HG03064 (cell line): ENCODE results near the gene SEC23A.
"Not testable (repeated sequence)": the region's sequence is repeated elsewhere in the genome, so short reads cannot be mapped to it uniquely, and the experiment has no call there.

Experiments used
- ATAC-seq: cut with Tn5 transposase; IDR thresholded peaks from one replicate; pipeline ENCODE4 v1.9.1; 2021; ENCODE audit warnings: low read depth; ENCODE audit not compliant: unreplicated experiment

SEC23A gene

DNA sequence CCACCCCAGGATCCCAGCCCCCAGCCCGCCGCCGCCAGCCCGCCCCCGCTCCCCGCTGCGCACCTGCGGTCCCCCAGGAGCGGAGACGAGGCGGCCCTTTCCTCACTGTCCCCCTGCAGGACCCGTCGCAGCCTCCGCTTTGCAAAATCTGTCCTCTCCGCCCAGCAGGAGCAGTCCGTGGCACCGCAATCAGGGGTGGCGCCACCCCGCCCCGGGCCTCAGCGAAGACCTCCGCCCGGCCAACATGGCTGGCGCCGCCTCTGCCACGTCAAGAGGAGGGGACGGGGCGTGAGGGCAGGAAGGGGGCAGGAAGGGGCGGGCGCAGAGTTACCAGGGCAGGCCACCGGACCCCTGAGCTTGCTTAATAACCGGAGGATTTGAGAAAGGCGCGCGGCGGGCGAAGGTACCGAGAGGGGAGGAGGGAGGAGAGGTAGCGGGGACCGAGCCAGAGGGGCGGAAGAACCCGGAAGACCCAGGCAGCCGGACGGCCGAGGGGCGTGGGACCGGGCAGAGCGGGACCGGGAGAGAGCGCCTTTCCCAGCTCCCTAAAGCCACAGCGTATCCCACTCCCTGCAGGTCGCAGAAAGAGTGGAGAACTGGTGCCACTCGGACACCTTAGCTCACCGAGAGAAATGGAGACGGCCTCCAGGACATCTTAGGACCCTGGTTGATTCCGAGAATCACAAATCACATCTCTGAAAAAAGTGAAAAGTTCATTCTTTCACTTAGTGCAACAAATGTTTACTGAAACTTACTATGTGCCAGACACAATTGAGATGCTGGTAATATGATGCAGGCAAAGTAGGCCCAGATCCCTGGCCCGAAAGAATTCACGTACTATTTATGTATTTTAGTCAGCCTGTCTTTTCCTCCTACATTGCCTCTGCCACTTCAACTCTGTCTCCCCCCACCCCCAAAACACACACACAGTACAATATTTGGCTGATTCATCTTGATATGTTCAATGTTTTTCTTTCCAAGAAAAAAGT lies at the start of gene SEC23A:
Gene SEC23A, minus strand, starts transcription at position 267 of the 989 bp plus-strand sequence. CDS start 7,117 bp downstream, outside the sequence.
- peak; percentile 95 for ATAC-seq

- no peak for ATAC-seq
Measured at GRCh38 chr14:39145266-39145966, 42.4 kb upstream of the SEC23A start.

DNA sequence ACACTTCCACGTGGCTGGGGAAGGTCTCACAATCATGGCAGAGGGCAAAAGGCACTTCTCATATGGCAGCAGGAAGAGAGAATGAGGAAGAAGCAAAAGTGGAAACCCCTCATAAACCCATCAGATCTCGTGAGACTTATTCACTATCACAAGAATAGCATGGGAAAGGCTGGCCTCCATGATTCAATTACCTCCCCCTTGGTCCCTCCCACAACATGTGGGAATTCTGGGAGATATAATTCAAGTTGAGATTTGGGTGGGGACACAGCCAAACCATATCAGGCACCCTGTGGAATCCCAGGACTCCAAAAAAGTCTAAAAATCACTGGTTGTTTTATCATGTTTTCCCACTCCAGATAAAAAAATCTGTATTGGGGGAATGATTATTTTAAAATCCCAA lies 40.2 kb upstream of the SEC23A start:
- ATAC-seq, result not testable (repeated sequence)

DNA sequence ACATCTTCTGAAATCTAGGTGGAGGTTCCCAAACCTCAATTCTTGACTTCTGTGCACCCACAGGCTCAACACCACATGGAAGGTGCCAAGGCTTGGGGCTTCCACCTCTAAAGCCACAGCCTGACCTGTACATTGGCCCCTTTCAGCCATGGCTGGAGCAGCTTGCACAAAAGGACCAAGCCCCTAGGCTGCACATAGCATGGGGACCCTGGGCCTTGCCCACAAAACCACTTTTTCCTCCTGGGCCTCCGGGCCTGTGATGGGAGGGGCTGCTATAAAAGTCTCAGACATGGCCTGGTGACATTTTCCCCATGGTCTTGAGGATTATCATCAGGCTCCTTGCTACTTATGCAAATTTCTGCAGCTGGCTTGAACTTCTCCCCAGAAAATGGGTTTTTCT lies 38.6 kb upstream of the SEC23A start:
- ATAC-seq, result not testable (repeated sequence)

DNA sequence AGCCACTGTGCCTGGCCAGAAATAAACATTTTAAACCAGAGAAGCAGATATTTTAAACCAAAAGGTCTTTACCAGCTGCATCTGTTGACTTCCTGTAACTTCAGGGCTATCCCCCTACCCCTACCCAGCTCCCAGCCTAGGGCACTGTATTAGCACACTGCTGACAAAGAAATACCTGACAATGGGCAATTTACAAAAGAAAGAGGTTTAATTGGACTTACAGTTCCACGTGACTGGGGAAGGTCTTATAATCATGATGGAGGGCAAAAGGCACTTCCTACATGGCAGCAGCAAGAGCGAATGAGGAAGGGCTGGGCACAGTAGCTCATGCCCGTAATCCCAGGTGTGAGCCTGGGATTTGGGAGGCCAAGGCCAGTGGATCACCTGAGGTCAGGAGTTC lies 37.1 kb upstream of the SEC23A start:
- ATAC-seq, result no peak

DNA sequence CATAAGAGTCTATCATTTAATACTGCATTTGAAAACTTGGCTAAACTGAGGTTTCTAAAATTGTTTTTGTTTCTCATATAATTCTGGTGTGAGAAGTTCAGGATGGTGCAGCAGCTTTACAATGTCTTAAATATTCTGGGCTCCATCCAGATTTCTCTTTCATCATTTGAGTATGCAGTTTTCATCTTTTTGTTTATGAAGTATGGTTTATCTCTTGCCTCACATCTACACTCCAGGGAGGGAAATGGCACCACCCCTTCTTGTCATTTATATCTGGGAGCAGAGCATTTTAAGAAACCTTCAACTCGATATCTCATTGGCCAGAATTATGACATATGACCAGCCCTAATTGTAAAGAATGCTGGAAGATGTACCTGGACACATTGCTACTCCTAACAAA lies 35.4 kb upstream of the SEC23A start:
- ATAC-seq, result no peak

DNA sequence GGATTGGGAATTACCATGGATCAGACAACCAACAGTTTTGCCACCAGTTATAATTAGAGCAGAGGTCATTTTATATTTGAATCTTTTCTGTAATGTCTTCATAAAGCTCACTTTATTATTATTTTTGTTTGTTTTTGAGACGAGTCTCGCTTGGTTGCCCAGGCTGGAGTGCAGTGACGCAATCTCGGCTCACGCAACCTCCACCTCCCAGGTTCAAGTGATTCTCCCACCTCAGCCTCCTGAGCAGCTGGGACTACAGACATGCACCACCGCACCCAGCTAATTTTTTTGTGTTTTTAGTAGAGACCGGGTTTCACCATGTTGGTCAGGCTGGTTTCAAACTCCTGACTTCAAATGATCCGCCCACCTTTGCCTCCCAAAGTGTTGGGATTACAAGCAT lies 34.8 kb upstream of the SEC23A start:
- ATAC-seq, result not testable (repeated sequence)

DNA sequence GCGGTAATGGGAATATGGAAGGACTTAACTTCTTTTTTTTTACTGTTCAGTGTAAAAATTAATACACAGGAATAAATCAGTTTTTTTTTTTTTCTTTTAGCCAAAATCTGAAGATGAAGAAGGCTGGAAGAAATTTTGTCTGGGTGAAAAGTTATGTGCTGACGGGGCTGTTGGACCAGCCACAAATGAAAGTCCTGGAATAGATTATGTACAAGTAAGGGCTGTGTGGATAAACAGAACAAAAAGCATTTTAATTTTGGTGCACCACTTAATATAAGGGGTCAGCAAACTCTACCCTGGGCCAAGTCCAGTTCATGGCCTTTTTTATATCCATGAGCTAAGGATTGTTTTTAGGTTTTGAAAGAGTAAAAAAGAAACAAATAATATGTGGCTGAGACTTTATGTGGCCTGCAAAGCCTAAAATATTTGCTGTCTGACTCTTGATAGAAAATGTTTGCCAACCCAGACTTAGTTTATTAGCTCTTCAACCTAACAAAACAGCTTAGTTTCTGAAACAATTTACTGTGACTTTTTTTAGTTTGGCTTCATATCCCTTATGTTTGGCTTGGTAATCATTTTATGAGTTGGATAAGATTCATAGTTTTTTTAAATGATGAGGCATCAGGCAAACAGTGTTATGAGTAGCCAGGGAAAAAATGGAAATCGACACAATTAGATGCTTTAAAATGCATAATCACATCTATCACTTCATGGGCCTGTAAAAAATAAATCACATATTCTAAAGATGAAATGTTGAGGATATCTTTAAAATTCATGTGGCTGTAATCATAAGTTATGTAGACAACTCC lies 19.5 kb upstream of the SEC23A start:
- no peak for ATAC-seq

DNA sequence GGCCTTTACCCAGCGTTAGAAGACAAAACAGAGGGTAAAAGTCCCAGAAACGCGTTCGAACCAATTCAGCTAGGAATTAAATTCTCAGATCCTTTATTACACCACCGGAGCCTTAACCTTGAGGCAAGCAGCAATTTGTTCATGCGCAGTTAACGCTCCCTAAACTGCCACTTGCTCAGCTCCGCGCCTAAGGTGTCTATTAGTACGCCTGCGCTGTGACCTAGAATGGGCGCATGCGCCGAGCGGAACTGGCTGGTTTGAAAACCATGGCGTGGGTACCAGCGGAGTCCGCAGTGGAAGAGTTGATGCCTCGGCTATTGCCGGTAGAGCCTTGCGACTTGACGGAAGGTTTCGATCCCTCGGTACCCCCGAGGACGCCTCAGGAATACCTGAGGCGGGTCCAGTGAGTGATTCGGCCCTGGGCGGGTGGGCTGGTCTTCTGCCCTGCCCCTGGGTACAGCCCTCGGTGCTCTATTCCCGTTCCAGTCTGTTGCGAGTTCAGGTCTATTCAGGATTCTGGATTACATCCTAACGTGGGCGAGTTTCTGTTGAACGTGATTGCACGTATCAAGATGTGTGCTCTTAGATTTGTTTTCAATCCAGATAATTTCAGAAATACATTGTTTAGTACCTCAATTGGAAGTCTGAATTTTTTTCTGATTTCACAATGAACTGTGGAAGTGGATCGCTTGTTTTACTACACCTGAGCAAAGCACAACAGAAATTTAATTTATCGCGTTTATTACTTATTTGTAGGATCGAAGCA lies 11.2 kb upstream of the SEC23A start, which contains the start of gene GEMIN2:
Gene GEMIN2, plus strand, starts transcription at position 251 of the 766 bp plus-strand sequence. Its CDS starts 16 bp downstream, at position 267.
- peak; percentile 86 for ATAC-seq

DNA sequence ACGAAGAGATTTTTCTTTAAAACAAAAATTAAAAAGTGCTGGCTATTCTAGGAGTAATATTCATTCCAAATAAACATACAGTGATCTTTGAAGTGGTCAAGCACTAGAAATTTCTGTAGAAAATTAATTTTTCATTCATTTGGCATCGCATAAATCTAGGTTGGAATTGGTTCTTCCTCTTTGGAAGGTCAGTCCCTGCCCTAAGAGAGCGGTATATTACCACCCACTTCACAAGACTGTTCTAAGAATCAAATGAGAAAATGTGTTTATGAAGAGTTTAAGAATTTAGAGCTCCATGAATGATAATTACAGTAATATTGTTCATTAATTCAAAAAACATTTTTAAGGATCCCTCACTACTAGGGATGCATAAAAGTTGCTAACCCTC lies 10.6 kb upstream of the SEC23A start:
- ATAC-seq, result no peak

DNA sequence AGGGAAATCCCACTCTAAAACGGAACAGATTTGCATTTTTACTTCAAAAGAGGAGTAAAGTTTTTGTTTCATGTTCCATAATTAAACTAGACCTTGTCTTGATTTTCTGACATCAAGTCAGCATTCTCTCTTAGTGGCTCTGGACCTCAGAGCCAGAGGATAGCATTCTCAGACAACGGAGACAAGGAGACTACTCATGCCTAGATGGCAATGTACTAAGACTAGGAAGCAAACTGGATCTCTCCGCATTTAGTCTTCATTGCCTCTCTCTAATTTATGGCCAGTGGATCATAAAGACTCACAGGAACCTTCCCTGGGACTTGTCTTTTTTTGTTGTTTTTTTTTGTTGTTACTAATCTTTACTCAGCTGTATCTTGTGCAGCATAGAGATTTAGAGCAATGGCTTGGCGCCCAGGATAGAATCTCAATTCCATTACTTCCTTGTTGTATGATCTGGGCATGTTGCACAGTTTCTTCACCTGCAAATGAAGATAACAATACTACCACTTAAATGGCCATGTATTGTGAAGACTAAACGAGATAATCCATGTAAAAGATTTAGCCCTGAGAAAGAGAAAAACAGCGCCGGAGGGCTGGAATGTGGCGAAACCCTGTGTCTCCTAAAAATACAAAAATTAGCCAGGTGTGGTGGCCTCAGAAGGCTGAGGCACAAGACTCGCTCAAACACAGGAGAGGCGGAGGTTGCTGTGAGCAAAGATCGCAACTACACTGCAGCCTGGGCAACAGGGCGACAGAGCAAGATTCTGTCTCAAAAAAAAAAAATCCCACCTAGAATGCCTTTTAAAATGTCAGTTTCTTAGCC lies 7.1 kb upstream of the SEC23A start:
- ATAC-seq, result no peak

GRCh38 chr14:39108791-39109190 lies 5.8 kb upstream of the SEC23A start:
- ATAC-seq, result no peak

DNA sequence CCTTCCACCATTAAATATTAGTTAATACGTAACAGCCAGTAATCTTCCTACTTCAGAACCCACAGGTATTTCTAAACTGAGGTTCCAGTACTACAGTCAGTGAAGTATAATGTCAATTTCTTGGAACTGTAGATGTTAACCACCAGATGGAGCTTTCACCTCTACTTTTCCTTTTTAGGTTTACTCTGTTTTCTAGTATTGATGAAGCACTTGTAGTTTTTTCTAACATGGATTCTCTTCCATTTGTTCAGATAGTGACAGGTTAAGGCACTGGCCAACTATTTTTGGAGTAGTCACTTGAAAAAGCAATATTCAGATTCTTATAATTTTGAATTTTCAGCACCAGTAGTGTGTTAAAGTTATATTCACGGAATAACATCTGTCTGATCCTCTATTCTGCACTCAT lies 4.6 kb upstream of the SEC23A start:
- no peak for ATAC-seq

- not testable (repeated sequence) for ATAC-seq
Measured at GRCh38 chr14:39104078-39104801, 1.2 kb upstream of the SEC23A start.

DNA sequence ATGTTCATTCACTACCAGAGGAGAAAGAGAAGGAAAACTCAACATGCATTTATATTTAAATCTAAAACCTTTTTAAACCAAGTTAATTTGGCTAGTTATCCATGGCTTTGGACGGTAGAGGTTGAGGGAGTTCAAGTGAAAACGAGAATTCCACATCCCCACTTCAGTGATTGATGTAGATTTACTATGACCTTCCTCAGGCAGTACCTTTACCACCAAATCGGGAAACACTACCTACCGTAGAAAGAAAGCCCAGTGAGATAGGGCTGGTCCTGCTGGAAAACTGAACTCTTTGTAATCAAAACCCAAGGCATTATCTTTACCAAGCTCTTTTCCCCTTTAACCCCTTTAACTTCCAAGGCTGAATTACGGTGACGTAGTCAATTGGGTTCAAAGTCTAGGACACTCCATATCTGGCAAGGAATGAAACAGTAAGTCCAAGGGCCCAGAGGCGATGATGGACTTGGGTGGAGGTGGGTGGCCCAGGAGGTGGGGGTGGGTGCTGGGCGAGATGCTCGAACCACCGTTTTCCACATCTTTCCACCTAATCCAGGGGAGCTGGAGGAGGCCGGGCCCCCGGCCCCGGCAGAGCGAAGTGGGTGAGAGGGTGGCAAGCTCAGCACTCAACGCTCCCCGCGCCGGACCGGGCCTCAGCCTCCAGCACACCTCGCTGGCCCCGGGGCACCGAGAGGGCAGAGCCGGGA lies 618 bp downstream of the SEC23A start:
- ATAC-seq, result peak; percentile 30

- no peak for ATAC-seq
Measured at GRCh38 chr14:39099748-39100147, 3.3 kb downstream of the SEC23A start.

DNA sequence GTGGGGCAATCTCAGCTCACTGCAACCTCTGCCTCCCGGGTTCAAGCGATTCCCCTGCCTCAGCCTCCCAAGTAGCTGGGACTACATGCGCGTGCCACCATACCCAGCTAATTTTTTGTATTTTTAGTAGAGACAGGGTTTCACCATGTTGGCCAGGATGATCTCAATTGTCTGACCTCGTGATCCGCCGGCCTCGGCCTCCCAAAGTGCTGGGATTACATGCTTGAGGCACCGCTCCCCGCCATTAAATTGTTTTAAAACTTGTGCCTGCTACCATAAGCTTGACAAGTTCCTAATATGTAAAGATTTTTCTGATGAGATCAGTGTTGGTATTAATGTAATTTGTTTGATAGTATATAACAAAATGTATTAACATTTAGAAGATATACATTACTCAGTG lies 3.8 kb downstream of the SEC23A start:
- ATAC-seq, result not testable (repeated sequence)

DNA sequence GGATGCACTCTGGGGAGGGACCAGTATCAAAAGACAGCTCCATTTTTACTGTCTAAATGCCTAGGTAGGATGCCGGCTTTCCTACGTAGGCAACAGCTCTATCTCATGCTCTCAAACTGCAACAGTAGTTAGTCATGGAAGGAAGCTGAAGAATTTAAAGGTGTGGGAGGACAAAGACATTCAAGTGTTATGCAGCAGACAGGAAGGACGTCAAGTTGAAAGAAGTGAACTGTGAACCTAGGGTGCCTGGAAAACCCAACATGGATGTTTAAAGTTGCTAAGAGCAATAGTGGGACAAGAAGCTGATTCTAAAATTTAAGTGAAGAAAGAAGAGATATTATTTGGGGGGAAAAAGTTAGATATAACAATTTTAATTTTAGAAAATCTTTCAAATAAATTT lies 5.9 kb downstream of the SEC23A start:
- ATAC-seq, result no peak
